ENCODE data around the gene SYCP3. TPM values are rescaled to one million over a fixed set of nuclear protein-coding genes. Genes with fewer than 3 reads are reported as not detected.

The SYCP3 gene
- total and polyA plus RNA-seq, 2 donors (not counting 1 experiment from before 2014, with no cell fraction given), result 0.02 to 0.17 TPM

- H3K4me3 ChIP-seq (replicated peaks in 1 of 4; ENCODE audit: control extremely low read depth in 1 of 4, insufficient read depth in 1 of 4, low read depth in 3 of 4, low read length in 4 of 4), result peak overlapping the region; percentile 69 to 88 (median 84)
- no peaks in the 10 kb centered on the region for H4K20me1 ChIP-seq (ENCODE audit: control insufficient read depth, extremely low read depth, insufficient read depth, low read length)
- H3K79me2 ChIP-seq (ENCODE audit: control insufficient read depth, insufficient read depth, low read length), result peaks cover 15% of the 10 kb centered on the region
- H3K9ac ChIP-seq (ENCODE audit: insufficient read depth, low read length), result no peak overlapping the region
- H3K27ac ChIP-seq (ENCODE audit: insufficient read depth, low read length), result peak overlapping the region; percentile 69
- H2AFZ ChIP-seq (ENCODE audit: low read length), result no peak overlapping the region
- no peaks in the 10 kb centered on the region for H3K27me3 ChIP-seq (ENCODE audit: control insufficient read depth, insufficient read depth, low read length)
- DNase-seq (ENCODE audit: low read depth in 2 of 2), result peak; percentile 6 to 42
- H3K36me3 ChIP-seq (ENCODE audit: control insufficient read depth, insufficient read depth, low read length), result no peaks in the 10 kb centered on the region
- no peak for TF ChIP-seq EZH2 (IDR thresholded peaks at IDR 0.05; ENCODE audit: low read length, missing control alignments)
- TF ChIP-seq, protein P1, sequence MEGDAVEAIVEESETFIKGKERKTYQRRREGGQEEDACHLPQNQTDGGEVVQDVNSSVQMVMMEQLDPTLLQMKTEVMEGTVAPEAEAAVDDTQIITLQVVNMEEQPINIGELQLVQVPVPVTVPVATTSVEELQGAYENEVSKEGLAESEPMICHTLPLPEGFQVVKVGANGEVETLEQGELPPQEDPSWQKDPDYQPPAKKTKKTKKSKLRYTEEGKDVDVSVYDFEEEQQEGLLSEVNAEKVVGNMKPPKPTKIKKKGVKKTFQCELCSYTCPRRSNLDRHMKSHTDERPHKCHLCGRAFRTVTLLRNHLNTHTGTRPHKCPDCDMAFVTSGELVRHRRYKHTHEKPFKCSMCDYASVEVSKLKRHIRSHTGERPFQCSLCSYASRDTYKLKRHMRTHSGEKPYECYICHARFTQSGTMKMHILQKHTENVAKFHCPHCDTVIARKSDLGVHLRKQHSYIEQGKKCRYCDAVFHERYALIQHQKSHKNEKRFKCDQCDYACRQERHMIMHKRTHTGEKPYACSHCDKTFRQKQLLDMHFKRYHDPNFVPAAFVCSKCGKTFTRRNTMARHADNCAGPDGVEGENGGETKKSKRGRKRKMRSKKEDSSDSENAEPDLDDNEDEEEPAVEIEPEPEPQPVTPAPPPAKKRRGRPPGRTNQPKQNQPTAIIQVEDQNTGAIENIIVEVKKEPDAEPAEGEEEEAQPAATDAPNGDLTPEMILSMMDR (conservative IDR thresholded peaks at IDR 0.05 in 1 of 2, IDR thresholded peaks at IDR 0.05 in 1 of 2; ENCODE audit: low read depth in 1 of 2, low read length in 2 of 2), result peak in 1 of 2 donors; percentile 48
- H3K4me2 ChIP-seq (ENCODE audit: extremely low read depth, insufficient read depth, low read length), result peak overlapping the region; percentile 67
- H3K9me3 ChIP-seq (ENCODE audit: control insufficient read depth, insufficient read depth, low read depth, low read length), result no peaks in the 10 kb centered on the region
- no peaks in the 10 kb centered on the region for H3K4me1 ChIP-seq (ENCODE audit: control insufficient read depth, extremely low read depth, insufficient read depth, low read length)
Observed at GRCh38 chr12:101698800-101699347, 40.4 kb downstream of the SYCP3 start.

GRCh38 chr12:101697930-101698799 is 41.1 kb downstream of the SYCP3 start:
- DNase-seq (ENCODE audit: low read depth in 2 of 2), result peak; percentile 31 to 46

More at GRCh38 chr12:101697930-101698799, 41.1 kb downstream of the SYCP3 start:
- H3K27ac ChIP-seq (ENCODE audit: insufficient read depth, low read length), result peak overlapping the region; percentile 69
- peaks cover 15% of the 10 kb centered on the region for H3K79me2 ChIP-seq (ENCODE audit: control insufficient read depth, insufficient read depth, low read length)
- H3K27me3 ChIP-seq (ENCODE audit: control insufficient read depth, insufficient read depth, low read length), result no peaks in the 10 kb centered on the region
- H2AFZ ChIP-seq (ENCODE audit: low read length), result peak overlapping the region; percentile 90
- H3K36me3 ChIP-seq (ENCODE audit: control insufficient read depth, insufficient read depth, low read length), result no peaks in the 10 kb centered on the region
- peak overlapping the region; percentile 74 for H3K9ac ChIP-seq (ENCODE audit: insufficient read depth, low read length)
- no peaks in the 10 kb centered on the region for H3K9me3 ChIP-seq (ENCODE audit: control insufficient read depth, insufficient read depth, low read depth, low read length)
- no peaks in the 10 kb centered on the region for H4K20me1 ChIP-seq (ENCODE audit: control insufficient read depth, extremely low read depth, insufficient read depth, low read length)
- no peaks in the 10 kb centered on the region for H3K4me1 ChIP-seq (ENCODE audit: control insufficient read depth, extremely low read depth, insufficient read depth, low read length)
- H3K4me2 ChIP-seq (ENCODE audit: extremely low read depth, insufficient read depth, low read length), result peak overlapping the region; percentile 67
- peak overlapping the region; percentile 69 to 88 (median 84) for H3K4me3 ChIP-seq (replicated peaks in 1 of 4; ENCODE audit: control extremely low read depth in 1 of 4, insufficient read depth in 1 of 4, low read depth in 3 of 4, low read length in 4 of 4)
- TF ChIP-seq, protein P1 (conservative IDR thresholded peaks at IDR 0.05 in 1 of 2, IDR thresholded peaks at IDR 0.05 in 1 of 2; ENCODE audit: low read depth in 1 of 2, low read length in 2 of 2), result no peak
- TF ChIP-seq EZH2 (IDR thresholded peaks at IDR 0.05; ENCODE audit: low read length, missing control alignments), result no peak
